Pancreas (tissue), 10 donors: Measurements from ENCODE around the gene CCNT2. TPM values are rescaled to one million over a fixed set of nuclear protein-coding genes. Genes with fewer than 3 reads are reported as not detected.
A peak's percentile ranks its signal among the peaks of the same experiment; 100 is the strongest.
"Not testable (repeated sequence)": the region's sequence is repeated elsewhere in the genome, so short reads cannot be mapped to it uniquely, and the experiment has no call there.

Experiments used
- ATAC-seq, 4 donors: fragments of 200-7000 bp; cut with Tn5 transposase; one replicate each; pipeline versions ENCODE4 v1.8.0 to v1.9.1; 2020; ENCODE audit warnings: mild to moderate bottlenecking in 4 of 4, moderate library complexity in 4 of 4
- DNase-seq, 6 donors: peaks; one replicate each; pipeline ENCODE4 v3.0.0-alpha.2; 2020
- FAIRE-seq: peaks from 2 replicates; lab custom pipeline; 2012; peaks lifted over from hg19 to GRCh38; lab: Jason Lieb, UNC
- H3K27ac ChIP-seq, 4 donors: fragments of 200-600 bp; sonication (generic); 1 replicate in 3 of 4; 2 replicates in 1 of 4; pipeline versions ENCODE4 v1.5.0 to v1.8.0; 2020
- H3K27me3 ChIP-seq, 4 donors: fragments of 200-600 bp; one replicate each; pipeline ENCODE4 v1.8.0; 2021
- H3K36me3 ChIP-seq, 3 donors: fragments of 200-600 bp; sonication (generic) in 1 of 3; one replicate each; pipeline versions ENCODE4 v1.5.0 to v1.8.0; 2020 to 2021
- H3K4me1 ChIP-seq, 3 donors: fragments of 200-600 bp; one replicate each; pipeline ENCODE4 v1.8.0; 2021
- H3K4me3 ChIP-seq, 4 donors: fragments of 200-600 bp; sonication (generic) in 2 of 4; one replicate each; pipeline versions ENCODE4 v1.5.0 to v1.8.0; 2020 to 2021
- H3K9me3 ChIP-seq, 4 donors: fragments of 200-600 bp; one replicate each; pipeline ENCODE4 v1.8.0; 2021
- CTCF ChIP-seq, 4 donors: fragments of 200-600 bp; sonication (generic) in 3 of 4; IDR thresholded peaks; one replicate each; pipeline versions ENCODE4 v1.5.0 to v1.8.0; 2021; ENCODE audit warnings: antibody characterized with exemption in 4 of 4
- WGBS, 2 donors: extraction: QIAGEN DNeasy Blood & Tissue Kit; methylation state at CpG; one replicate each; pipeline ENCODE4 v1.1.7; 2013; 5-methylcytosine and 5-hydroxymethylcytosine counted together
- intact Hi-C, 3 donors: fragments of 100-400 bp; cut with DNase I; formaldehyde crosslinking; loops; one replicate each; pipeline versions ENCODE4 v1.11.1 to v1.14.2; 2022
- polyA plus RNA-seq, 2 donors: library from polyadenylated mRNA; stranded (reverse); fragments of 200-250 nt; gene quantifications; one replicate each; pipeline ENCODE4 v1.2.3, GENCODE V29; 2013
- total RNA-seq, 6 donors: library from RNA; stranded (reverse); fragmentation: NEBNext Ultra II Directional in 4 of 6; extraction: Animal tissue kit (Norgen Biotek cat#: 25700) in 4 of 6; gene quantifications; one replicate each; pipeline versions ENCODE4 v1.2.1 to v1.2.4, GENCODE V29; 2021 to 2023
- donor health status: healthy with polysubstance abuse.
- donor health status: DM: no; HTN: no; CAD: no; lungs with moderate emphysema.
- donor health status: DM: no; HTN: no; CAD: no.
- donor health status: control.
- donor health status: control.
- donor health status: Bipolar disorder and iron deficiency.
- donor health status: DM: yes; HTN: yes; CAD: no.
- donor health status: DM: no; HTN: no; CAD: no.
- donor health status: DM: no; HTN: no; CAD: no.
- donor health status: DM: yes; HTN: yes; CAD: no.

The CCNT2 gene
- total and polyA plus RNA-seq, 8 donors = 10.9 to 32.6 (median 20.8) TPM

- FAIRE-seq = no peak
- no peak for TF ChIP-seq CTCF (IDR thresholded peaks at IDR 0.05)
- no peaks in the 10 kb centered on the region for H3K36me3 ChIP-seq
- H3K4me3 ChIP-seq = no peak overlapping the region
- no peak for ATAC-seq
- intact Hi-C loops = loop anchor here in 2 of 3 donors (5.0 to 10.0 kb wide), 2 partner anchors 442 to 444 kb away; no protein-coding TSS in a partner anchor
- no peak for DNase-seq
- no peaks in the 10 kb centered on the region for H3K4me1 ChIP-seq
- 67 to 77% methylated on average over 2 of the region's 2 CpGs for WGBS, 2 donors
- no peaks in the 10 kb centered on the region for H3K27me3 ChIP-seq
- H3K9me3 ChIP-seq = no peaks in the 10 kb centered on the region
- no peak overlapping the region for H3K27ac ChIP-seq
Observed at GRCh38 chr2:134906726-134907125, 11.9 kb upstream of the CCNT2 start.

GRCh38 chr2:134907441-134908116, 11.0 kb upstream of the CCNT2 start:
- H3K4me1 ChIP-seq, ATAC-seq, H3K9me3 ChIP-seq, H3K27me3 ChIP-seq, H3K36me3 ChIP-seq, DNase-seq, H3K4me3 ChIP-seq, H3K27ac ChIP-seq, FAIRE-seq: not testable (repeated sequence)
- WGBS, 2 donors = 66 to 76% methylated on average over 1 of the region's 1 CpG
- intact Hi-C loops = loop anchor here in 2 of 3 donors (5.0 to 10.0 kb wide), 2 partner anchors 443 to 445 kb away; no protein-coding TSS in a partner anchor

- H3K4me3 ChIP-seq = no peak overlapping the region
- ATAC-seq = no peak
- H3K36me3 ChIP-seq = no peaks in the 10 kb centered on the region
- TF ChIP-seq CTCF (IDR thresholded peaks at IDR 0.05) = no peak
- no peak for DNase-seq
- FAIRE-seq = no peak
- H3K4me1 ChIP-seq = no peaks in the 10 kb centered on the region
- no peaks in the 10 kb centered on the region for H3K27me3 ChIP-seq
- no peak overlapping the region for H3K27ac ChIP-seq
- H3K9me3 ChIP-seq = no peaks in the 10 kb centered on the region
- intact Hi-C loops = no loop called here
- 80 to 95% methylated on average over 2 of the region's 2 CpGs for WGBS, 2 donors
Observed at GRCh38 chr2:134910763-134911399, 7.7 kb upstream of the CCNT2 start.

GRCh38 chr2:134911400-134911785, 7.2 kb upstream of the CCNT2 start:
- 87 to 88% methylated on average over 3 of the region's 3 CpGs for WGBS, 2 donors
- Histone ChIP-seq H3K9me3 (no peaks in the 10 kb centered on the region), H3K4me1 (no peaks in the 10 kb centered on the region), H3K27ac (no peak overlapping the region), H3K4me3 (no peak overlapping the region), H3K27me3 (no peaks in the 10 kb centered on the region), H3K36me3 (no peaks in the 10 kb centered on the region)
- no peak for ATAC-seq
- TF ChIP-seq CTCF (IDR thresholded peaks at IDR 0.05) = no peak
- no peak for DNase-seq
- intact Hi-C loops = no loop called here
- no peak for FAIRE-seq

GRCh38 chr2:134912361-134912760, 6.3 kb upstream of the CCNT2 start:
- Histone ChIP-seq H3K4me1 (peaks cover 0 to 3% (median 0%) of the 10 kb centered on the region in 3 donors), H3K4me3 (no peak overlapping the region), H3K9me3 (no peaks in the 10 kb centered on the region), H3K27me3 (no peaks in the 10 kb centered on the region), H3K27ac (no peak overlapping the region), H3K36me3 (no peaks in the 10 kb centered on the region)
- DNase-seq = no peak
- FAIRE-seq = no peak
- peak in 2 of 4 donors; percentile 19 to 25 for ATAC-seq
- intact Hi-C loops = no loop called here
- TF ChIP-seq CTCF (IDR thresholded peaks at IDR 0.05) = no peak
